ENCODE results near the gene LIPA.
"Not testable (repeated sequence)": the region's sequence is repeated elsewhere in the genome, so short reads cannot be mapped to it uniquely, and the experiment has no call there.

The LIPA gene

DNA sequence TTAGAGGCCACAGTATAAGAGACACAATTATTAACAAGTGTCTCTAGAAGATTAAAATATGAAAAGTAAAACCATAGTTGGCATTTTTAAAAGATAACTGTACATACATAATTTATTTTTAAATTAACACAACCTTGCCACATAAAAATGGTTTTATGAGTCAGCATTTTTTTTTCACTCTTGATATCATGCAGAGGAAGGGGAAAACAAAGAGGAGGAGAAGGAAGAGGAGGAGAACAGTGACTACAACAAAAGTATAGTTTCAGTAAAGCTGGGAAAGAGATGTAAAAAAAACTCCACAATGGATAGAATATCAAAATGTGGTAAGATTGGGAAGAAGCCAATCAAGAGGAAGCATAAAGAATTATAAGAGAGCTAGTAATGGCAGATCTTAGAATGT is 78.5 kb downstream of the LIPA start:
- Histone ChIP-seq H3K4me3 (no peak overlapping the region), H3K4me1 (no peaks in the 10 kb centered on the region), H3K27ac (no peak overlapping the region), H3K36me3 (no peaks in the 10 kb centered on the region), H3K9me3 (no peaks in the 10 kb centered on the region), H3K27me3 (no peaks in the 10 kb centered on the region)
- no peak for TF ChIP-seq CTCF (IDR thresholded peaks at IDR 0.05)
- DNase-seq, result no peak
- intact Hi-C loops (cut with DNase I; ENCODE audit: low total_unique reads), result no loop called here

DNA sequence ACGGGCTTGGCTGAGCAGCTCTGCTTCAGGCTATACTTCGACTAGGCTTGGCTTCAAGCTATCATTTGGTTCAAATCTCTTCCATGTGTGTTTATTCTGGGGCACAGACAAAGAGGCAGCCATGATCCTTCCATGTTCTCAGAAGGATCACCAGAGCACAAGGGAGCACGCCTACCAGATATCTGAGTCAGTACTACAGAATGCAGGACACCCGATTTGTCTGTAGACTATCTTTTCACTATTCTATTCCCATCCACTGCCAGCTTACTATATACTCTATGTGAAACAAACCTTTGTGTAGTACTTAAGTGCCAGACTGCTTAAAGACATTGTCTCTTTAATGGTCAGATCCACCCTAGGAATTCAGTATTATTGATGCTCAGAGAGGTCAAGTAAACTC is 79.6 kb downstream of the LIPA start:
- Histone ChIP-seq H3K36me3 (no peaks in the 10 kb centered on the region), H3K4me3 (no peak overlapping the region), H3K9me3 (no peaks in the 10 kb centered on the region), H3K4me1 (no peaks in the 10 kb centered on the region), H3K27ac (no peak overlapping the region), H3K27me3 (no peaks in the 10 kb centered on the region)
- no peak for TF ChIP-seq CTCF (IDR thresholded peaks at IDR 0.05)
- no peak for DNase-seq
- intact Hi-C loops (cut with DNase I; ENCODE audit: low total_unique reads), result no loop called here

GRCh38 chr10:89171263-89171872 is 80.2 kb downstream of the LIPA start:
- no peak overlapping the region for H3K4me3 ChIP-seq
- no peak for TF ChIP-seq CTCF (IDR thresholded peaks at IDR 0.05)
- H3K27me3 ChIP-seq, result no peaks in the 10 kb centered on the region
- H3K9me3 ChIP-seq, result no peaks in the 10 kb centered on the region
- no peaks in the 10 kb centered on the region for H3K4me1 ChIP-seq
- H3K36me3 ChIP-seq, result no peaks in the 10 kb centered on the region
- DNase-seq, result no peak
- H3K27ac ChIP-seq, result no peak overlapping the region
- intact Hi-C loops (cut with DNase I; ENCODE audit: low total_unique reads), result no loop called here

DNA sequence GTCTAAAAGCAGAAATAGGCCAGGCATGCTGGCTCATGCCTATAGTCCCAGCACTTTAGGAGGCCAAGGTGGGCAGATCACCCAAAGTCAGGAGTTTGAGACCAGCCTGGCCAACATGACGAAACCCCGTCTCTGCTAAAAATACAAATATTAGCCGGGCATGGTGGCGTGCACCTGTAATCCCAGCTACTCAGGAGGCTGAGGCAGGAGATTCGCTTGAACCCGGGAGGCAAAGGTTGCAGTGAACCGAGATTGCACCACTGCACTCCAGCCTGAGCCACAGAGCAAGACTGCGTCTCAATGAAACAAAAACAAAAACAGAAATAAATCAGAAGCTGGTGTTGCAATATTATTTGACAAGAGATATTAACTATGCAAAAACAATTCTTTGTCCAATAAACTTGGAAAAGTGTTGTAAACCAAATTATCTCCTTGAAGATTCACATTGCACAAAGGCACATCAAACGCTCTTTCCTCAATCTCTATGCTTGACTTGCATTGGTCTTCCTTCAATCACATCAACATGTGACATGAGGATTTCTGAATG is 83.1 kb downstream of the LIPA start:
- intact Hi-C loops (cut with DNase I; ENCODE audit: low total_unique reads); H3K9me3 ChIP-seq; H3K27me3 ChIP-seq; H3K4me1 ChIP-seq; DNase-seq; H3K27ac ChIP-seq; H3K36me3 ChIP-seq; H3K4me3 ChIP-seq: not testable (repeated sequence)

DNA sequence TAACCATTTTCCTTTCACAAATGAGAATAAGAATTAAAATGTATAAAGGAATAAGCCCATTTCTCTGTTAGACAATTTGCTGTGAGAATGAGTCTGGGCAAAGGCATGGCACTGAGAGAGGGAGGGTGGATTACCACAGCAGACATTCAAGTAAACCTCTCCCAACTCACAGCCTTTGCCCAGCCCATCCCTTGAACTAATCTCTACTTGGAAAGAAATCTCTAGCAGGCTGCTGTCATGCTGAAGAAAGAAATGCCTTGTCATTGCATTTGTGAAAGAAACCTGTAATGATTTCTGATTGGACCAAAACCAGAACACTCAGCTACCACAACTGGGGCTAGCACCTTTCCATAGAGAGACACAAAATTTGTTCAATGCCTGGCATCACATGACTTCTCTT is 83.7 kb downstream of the LIPA start:
- H3K4me3 ChIP-seq, result no peak overlapping the region
- no peaks in the 10 kb centered on the region for H3K27me3 ChIP-seq
- no peaks in the 10 kb centered on the region for H3K4me1 ChIP-seq
- DNase-seq, result no peak
- no peak overlapping the region for H3K27ac ChIP-seq
- no peak for TF ChIP-seq CTCF (IDR thresholded peaks at IDR 0.05)
- H3K36me3 ChIP-seq, result no peaks in the 10 kb centered on the region
- intact Hi-C loops (cut with DNase I; ENCODE audit: low total_unique reads), result no loop called here
- no peaks in the 10 kb centered on the region for H3K9me3 ChIP-seq

- TF ChIP-seq CTCF (IDR thresholded peaks at IDR 0.05), result no peak
- no peak overlapping the region for H3K4me3 ChIP-seq
- H3K9me3 ChIP-seq, result no peaks in the 10 kb centered on the region
- DNase-seq, result no peak
- no peaks in the 10 kb centered on the region for H3K27me3 ChIP-seq
- no peaks in the 10 kb centered on the region for H3K4me1 ChIP-seq
- intact Hi-C loops (cut with DNase I; ENCODE audit: low total_unique reads), result no loop called here
- no peak overlapping the region for H3K27ac ChIP-seq
- no peaks in the 10 kb centered on the region for H3K36me3 ChIP-seq
Measured at GRCh38 chr10:89165923-89166322, 85.7 kb downstream of the LIPA start.

Measured in tibial artery (tissue), 4 donors.